ENCODE measurements around the gene SPEG.

- TF ChIP-seq ZNF274 (IDR thresholded peaks at IDR 0.05; ENCODE audit: low read depth, low read length) (no peak), YY1 (IDR thresholded peaks at IDR 0.05; ENCODE audit: insufficient read depth, insufficient read length) (no peak), SUZ12 (IDR thresholded peaks at IDR 0.05; ENCODE audit: extremely low read depth, insufficient read depth, insufficient read length) (no peak)
Observed at GRCh38 chr2:219545295-219545942, 110.8 kb downstream of the SPEG start.
